Hepatocyte (in vitro differentiated cells): ENCODE data around the gene CNBP.

Experiments
- EZH2 ChIP-seq: fragments of 200-600 bp; sonication (generic); IDR thresholded peaks from 2 replicates; pipeline ENCODE4 v1.6.1; 2016; ENCODE audit warnings: antibody characterized with exemption, mild to moderate bottlenecking, borderline replicate concordance
- TF ChIP-seq, protein P1 (sequence below): fragments of 200-600 bp; sonication (generic); IDR thresholded peaks from 2 replicates; pipeline ENCODE4 v1.5.1; 2016; ENCODE audit warnings: antibody characterized with exemption, mild to moderate bottlenecking; ENCODE audit not compliant: poor library complexity

DNA sequence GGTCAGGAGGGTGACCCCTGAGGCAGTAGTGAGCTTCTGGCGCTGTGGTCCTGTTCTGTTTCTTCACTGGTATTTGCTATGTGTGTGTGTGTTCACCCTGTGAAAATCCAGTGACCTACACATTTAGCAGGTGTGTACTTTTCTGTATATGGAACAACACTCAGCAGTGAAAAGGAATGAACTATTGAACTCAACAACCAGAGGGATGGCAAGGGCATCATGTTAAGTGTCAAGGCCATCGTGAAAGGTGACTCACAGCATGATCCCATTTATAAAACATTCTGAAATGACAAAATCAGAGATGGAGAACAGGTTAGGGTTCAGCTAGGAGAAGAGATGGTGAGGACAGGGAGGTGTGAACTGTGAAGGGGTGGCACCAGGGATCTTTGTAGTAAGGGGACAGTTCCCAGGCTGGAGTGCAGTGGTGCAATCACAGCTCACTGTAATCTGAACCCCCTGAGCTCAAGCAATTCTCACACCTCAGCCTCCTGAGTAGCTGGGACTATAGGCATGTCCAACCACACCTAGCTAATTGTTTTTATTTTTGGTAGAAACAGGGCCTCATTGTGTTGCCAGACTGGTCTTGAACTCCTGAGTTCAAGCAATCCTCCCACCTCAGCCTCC lies 52.1 kb downstream of the CNBP start:
- TF ChIP-seq, protein P1, sequence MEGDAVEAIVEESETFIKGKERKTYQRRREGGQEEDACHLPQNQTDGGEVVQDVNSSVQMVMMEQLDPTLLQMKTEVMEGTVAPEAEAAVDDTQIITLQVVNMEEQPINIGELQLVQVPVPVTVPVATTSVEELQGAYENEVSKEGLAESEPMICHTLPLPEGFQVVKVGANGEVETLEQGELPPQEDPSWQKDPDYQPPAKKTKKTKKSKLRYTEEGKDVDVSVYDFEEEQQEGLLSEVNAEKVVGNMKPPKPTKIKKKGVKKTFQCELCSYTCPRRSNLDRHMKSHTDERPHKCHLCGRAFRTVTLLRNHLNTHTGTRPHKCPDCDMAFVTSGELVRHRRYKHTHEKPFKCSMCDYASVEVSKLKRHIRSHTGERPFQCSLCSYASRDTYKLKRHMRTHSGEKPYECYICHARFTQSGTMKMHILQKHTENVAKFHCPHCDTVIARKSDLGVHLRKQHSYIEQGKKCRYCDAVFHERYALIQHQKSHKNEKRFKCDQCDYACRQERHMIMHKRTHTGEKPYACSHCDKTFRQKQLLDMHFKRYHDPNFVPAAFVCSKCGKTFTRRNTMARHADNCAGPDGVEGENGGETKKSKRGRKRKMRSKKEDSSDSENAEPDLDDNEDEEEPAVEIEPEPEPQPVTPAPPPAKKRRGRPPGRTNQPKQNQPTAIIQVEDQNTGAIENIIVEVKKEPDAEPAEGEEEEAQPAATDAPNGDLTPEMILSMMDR, result no peak
- no peak for TF ChIP-seq EZH2
